AG04450 (cell line): ENCODE results near the gene SMIM26. TPM values are rescaled to one million over a fixed set of nuclear protein-coding genes. Genes with fewer than 3 reads are reported as not detected.
"Not testable (repeated sequence)": the region's sequence is repeated elsewhere in the genome, so short reads cannot be mapped to it uniquely, and the experiment has no call there.

Source experiments
- CTCF ChIA-PET: fragments of 300-600, 350-600 bp; formaldehyde crosslinking; extraction: SDS; loops from one replicate; lab custom pipeline; 2022; ENCODE audit warnings: antibody characterized with exemption, inconsistent platforms; lab: Charles Lee
- POLR2A ChIA-PET: fragments of 350-600 bp; formaldehyde crosslinking; extraction: SDS; loops from one replicate; lab custom pipeline; 2021; ENCODE audit warnings: antibody characterized with exemption, inconsistent platforms; lab: Yijun Ruan, JAX
- DNase-seq: peaks from one replicate; pipeline ENCODE4 v3.0.0-alpha.2; 2011; ENCODE audit warnings: low read depth, low spot score
- H3K27ac ChIP-seq: one replicate; pipeline ENCODE4 v1.5.1; 2012; ENCODE audit warnings: low read depth, low read length, control low read depth
- H3K27me3 ChIP-seq: one replicate; pipeline ENCODE4 v1.6.0; 2012; ENCODE audit warnings: low read length; ENCODE audit not compliant: control insufficient read depth, insufficient read depth
- H3K4me3 ChIP-seq: 2 replicates; pipeline ENCODE4 v1.5.1; 2011; ENCODE audit warnings: mild to moderate bottlenecking, low read depth, low read length, control low read depth
- H3K9me3 ChIP-seq: 2 replicates; pipeline ENCODE4 v1.5.1; 2012; ENCODE audit warnings: low read length; ENCODE audit not compliant: control insufficient read depth, insufficient read depth
- CTCF ChIP-seq: IDR thresholded peaks from 2 replicates; pipeline ENCODE4 v1.5.1; 2011; ENCODE audit warnings: low read depth, low read length, control low read depth, inconsistent platforms
- polyA minus RNA-seq: library from RNA; depleted of rRNA, polyadenylated mRNA; stranded (reverse); fragments of >200 nt; gene quantifications from 2 replicates; pipeline ENCODE4 v1.2.3, GENCODE V29; 2011; rRNA and poly(A)+ RNA removed
- polyA plus RNA-seq: library from polyadenylated mRNA; depleted of rRNA; stranded (reverse); fragments of >200 nt; gene quantifications from 2 replicates; pipeline ENCODE4 v1.2.3, GENCODE V29; 2011; rRNA removed

The SMIM26 gene
- polyA plus RNA-seq: 113 and 138 TPM in 2 replicates
- polyA minus RNA-seq: 81.9 and 122 TPM in 2 replicates

- peak; percentile 66 for DNase-seq
- peak within 1 kb of the TSS; percentile 85 for H3K4me3 ChIP-seq
- ChIA-PET POLR2A (interaction anchor here (0.7 to 0.8 kb wide), 2 partner anchors 13 to 60 kb away, joined by 3 to 4 read pairs; no protein-coding TSS in a partner anchor), CTCF (no interaction called here)
- H3K27ac ChIP-seq: peak within 1 kb of the TSS; percentile 52
- no peaks in the 10 kb centered on the region for H3K27me3 ChIP-seq
- TF ChIP-seq CTCF: no peak
- no peaks in the 10 kb centered on the region for H3K9me3 ChIP-seq
These were observed at the start of gene SMIM26 for GRCh38 chr20:18566892-18567738. TSS of gene SMIM26 (plus strand) at chr20:18567432. CDS start at chr20:18567479, 47 bp downstream.

DNA sequence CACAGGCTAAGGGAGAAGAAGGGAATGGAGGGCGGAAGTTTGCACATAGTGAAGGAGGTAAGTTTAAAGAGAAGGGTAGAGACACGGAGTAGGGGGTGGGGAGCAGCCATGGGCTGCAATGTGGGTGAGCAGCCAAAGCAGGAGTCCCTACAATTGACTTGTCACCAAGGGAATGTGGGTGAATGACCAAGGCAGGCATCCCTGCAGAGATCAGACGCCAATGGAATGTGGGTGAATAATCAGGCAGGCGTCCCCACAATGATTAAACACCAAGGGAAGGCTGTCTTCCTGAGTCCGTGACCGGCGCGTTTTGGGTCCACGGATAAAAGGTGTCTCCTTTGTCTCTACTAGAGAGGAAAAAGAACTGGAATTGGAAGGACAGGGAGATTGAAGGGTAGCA is 45.2 kb upstream of the SMIM26 start:
- POLR2A ChIA-PET, H3K9me3 ChIP-seq, CTCF ChIA-PET, H3K27ac ChIP-seq, DNase-seq, H3K4me3 ChIP-seq, H3K27me3 ChIP-seq: not testable (repeated sequence)

DNA sequence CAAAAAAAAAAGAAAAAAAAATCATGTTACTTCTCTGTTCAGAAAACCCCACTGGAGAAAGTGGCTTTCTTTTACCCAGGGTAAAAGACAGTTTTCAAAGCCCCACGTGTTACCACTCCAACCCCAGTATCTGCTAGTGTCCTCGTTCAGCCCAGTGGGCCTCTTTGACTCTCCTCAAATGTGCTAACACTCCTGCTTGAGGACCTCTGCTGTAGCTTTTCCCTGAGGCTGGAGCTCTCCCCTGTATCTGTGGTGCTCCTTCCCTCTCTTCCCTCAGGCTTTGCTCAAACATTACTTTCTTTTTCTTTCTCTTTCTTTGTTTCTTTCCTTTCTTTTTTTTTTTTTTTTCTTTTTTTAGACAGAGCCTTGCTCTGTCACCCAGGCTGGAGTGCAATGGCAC is 44.2 kb upstream of the SMIM26 start:
- DNase-seq: no peak
- H3K27ac ChIP-seq: no peak overlapping the region
- POLR2A ChIA-PET: no interaction called here
- no peak overlapping the region for H3K4me3 ChIP-seq
- TF ChIP-seq CTCF: no peak
- no peaks in the 10 kb centered on the region for H3K27me3 ChIP-seq
- CTCF ChIA-PET: interaction anchor here (0.6 kb wide), 1 partner anchor 49 kb away, joined by 6 read pairs; no protein-coding TSS in a partner anchor
- H3K9me3 ChIP-seq: no peaks in the 10 kb centered on the region

DNA sequence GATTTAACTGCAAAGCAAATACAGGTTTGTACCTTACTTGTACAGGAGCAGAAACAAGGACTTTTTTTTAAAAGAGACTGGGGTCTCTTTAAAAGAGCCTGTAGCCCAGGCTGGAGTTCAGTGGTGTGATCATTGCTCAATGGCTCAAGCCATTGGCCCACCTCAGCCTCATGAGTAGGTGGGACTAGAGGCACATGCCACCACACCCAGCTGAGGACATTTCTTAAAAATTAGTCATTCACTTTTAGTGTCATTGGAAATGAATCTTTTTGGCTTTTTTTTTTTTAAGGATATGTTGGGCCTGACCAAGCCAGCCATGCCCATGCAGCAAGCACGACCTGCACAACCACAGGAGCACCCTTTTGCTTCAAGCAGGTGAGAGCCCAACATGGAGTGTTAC is 42.6 kb upstream of the SMIM26 start:
- CTCF ChIA-PET: interaction anchor here (1.3 kb wide), 1 partner anchor 113 kb away, joined by 4 read pairs; no protein-coding TSS in a partner anchor
- no peak for TF ChIP-seq CTCF
- H3K27me3 ChIP-seq: no peaks in the 10 kb centered on the region
- no peak overlapping the region for H3K27ac ChIP-seq
- H3K4me3 ChIP-seq: no peak overlapping the region
- DNase-seq: no peak
- POLR2A ChIA-PET: no interaction called here
- H3K9me3 ChIP-seq: no peaks in the 10 kb centered on the region

- CTCF ChIA-PET, H3K4me3 ChIP-seq, H3K27me3 ChIP-seq, H3K27ac ChIP-seq, POLR2A ChIA-PET, H3K9me3 ChIP-seq, DNase-seq: not testable (repeated sequence)
These were observed 40.5 kb upstream of the SMIM26 start for GRCh38 chr20:18526761-18527160.

DNA sequence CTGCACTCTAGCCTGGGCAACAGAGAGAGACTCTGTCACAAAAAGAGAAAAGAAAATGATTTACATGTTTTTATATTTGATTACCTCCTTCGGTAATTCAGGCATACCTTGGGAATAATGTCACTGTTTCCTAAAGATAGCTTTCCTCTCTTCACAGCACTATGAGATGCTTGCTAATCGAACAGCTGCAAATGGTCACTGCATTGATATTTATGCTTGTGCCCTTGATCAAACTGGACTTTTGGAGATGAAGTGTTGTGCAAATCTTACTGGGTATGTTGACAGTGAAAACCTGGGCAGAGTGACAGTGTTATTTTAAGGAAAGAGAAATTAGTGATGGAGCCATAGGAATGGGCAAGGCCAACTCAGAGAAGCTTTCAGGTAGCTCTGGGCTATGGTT is 39.9 kb upstream of the SMIM26 start:
- ChIA-PET CTCF (no interaction called here), POLR2A (no interaction called here)
- no peaks in the 10 kb centered on the region for H3K27me3 ChIP-seq
- H3K4me3 ChIP-seq: no peak overlapping the region
- H3K27ac ChIP-seq: peak overlapping the region; percentile 21
- DNase-seq: no peak
- H3K9me3 ChIP-seq: no peaks in the 10 kb centered on the region
- TF ChIP-seq CTCF: no peak
